ENCODE results near the gene KLK5.

GRCh38 chr19:50980208-50980607 is 27.4 kb upstream of the KLK5 start:
- no peak for TF ChIP-seq GATA3 (IDR thresholded peaks at IDR 0.05; ENCODE audit: low read depth, low read length)
- no peak for TF ChIP-seq GATA2 (IDR thresholded peaks at IDR 0.05; ENCODE audit: low read depth, low read length)

Measured in SH-SY5Y (cell line).